A204.1 (cell line): ENCODE data around the gene ACAP2.
A peak's percentile ranks its signal among the peaks of the same experiment; 100 is the strongest.
"Not testable (repeated sequence)": the region's sequence is repeated elsewhere in the genome, so short reads cannot be mapped to it uniquely, and the experiment has no call there.

Source experiments
- FAIRE-seq: peaks from 2 replicates; lab custom pipeline; 2012; peaks lifted over from hg19 to GRCh38; lab: Jason Lieb, UNC

The ACAP2 gene

DNA sequence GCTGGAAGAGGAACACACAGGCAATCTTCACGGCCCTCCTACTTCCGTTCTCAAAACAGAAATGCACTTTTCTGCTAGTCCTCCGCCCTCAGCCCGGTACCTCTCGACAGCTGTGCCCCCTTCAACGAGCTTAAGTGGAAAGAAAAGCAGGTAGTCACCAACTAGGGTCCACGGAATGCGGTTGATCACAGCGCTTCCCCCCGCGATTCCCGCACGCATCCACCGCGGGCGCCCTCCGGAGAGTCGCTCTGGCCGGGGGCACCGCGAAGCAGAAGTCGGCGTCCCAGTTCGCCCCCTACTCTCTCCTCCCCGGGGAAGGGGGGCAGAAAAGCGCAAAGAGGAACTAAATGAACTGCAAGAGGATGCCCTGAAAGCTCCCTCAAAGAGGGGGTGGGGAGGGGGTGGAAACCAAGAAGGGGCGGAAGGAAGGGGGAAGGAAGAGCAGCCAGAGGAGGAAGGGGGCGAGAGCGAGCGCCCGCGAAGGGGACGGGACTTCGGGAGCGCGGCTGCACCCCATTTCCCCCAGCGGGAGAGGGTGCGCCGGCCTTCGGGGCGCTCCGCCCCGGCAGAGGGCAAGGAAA, 738 bp downstream of the ACAP2 start:
- FAIRE-seq, result no peak

DNA sequence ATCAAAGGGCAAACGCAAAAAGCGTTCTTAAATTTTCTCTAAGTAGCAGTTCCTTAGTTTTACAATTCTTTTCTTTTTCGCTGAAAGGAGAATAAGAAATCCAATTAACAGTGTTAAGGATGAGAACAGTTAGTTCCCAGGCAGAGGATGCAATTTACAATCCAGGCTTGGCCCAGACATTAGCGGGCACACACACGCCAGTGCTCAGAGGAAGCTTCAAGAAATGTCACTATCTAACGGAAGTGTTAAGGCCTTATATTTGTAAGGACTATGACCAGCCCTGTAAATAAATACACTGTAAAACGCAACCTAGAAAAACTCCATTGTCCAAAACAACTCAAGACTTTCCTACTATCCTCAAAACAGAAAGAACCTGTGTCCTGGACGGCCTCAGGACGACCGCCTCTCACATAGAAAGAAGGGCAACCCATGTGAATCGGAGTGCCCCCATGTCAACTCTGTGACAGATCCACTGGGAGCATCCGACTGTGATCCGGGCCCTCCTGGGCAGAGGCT, 1.3 kb downstream of the ACAP2 start:
- no peak for FAIRE-seq

DNA sequence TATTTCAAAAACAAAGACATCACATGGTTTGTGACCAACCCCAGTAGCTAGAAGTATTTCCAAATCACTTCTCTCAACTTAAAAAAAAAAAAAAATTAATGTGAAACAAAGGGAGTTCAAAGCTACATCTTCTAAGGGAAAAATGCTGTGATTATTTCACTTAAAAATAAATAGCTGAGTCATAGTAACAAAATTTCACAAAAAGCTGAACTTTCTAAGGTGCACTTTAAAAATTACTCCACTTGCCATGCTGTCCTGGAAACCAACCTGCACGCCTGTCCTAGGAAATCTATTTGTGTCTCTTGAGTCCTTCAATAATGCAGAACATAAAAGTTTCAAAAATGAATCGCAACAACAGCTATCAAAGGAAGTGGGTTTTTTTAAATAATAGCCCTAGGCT, 1.8 kb downstream of the ACAP2 start:
- FAIRE-seq, result peak; percentile 14

DNA sequence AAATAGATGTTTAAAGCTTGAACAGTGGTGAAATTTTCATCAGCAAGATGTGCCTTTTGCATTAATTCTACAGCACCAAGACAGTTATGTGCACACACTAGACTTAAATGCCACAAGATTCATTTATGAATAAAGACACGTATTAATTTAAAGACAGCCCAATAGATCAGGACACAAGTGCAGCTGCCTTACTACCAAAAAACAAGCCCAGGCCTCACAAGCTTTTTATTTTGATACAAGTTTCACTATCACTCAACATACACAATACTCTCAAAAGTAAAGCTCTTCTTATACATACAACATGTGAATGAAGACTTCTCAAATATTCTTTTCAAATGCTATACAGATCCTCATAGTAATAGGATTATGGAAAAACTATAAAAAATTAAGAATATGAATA, 2.4 kb downstream of the ACAP2 start:
- no peak for FAIRE-seq

DNA sequence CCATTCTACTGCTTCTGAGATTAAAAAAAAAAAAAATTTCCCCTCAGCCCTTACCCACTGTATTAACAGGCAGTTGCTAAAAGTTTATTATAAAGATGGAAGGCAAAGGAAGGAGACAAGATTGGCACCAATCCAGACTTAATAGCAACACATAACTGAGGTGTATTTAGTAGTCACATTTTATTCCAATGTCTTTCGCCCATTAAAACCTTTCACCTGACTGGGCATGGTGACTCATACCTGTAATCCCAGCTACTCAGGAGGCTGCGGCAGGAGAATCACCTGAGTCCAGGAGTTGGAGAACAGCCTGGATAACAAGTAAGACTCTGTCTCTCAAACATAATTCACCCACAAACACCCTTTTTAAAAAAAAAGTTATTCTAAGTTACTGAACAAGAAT, 4.4 kb downstream of the ACAP2 start:
- no peak for FAIRE-seq

DNA sequence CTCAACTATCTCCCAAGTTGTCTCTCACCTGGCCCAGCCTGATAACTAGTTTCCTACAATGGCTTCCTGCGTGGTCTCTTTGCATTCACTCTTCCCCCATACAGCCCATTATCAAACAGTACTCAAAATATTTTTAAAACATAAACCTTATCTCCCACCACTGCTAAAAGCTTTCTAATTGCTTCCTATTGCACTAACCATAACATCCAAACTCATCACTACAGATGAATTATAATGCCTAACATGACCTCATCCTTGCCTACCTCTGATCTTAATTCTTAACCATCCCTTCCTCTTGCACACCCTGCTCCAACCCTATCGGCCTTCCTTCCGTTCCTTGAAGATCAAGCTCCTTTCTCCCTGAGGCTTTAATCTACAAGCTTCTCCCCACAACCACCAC, 17.0 kb downstream of the ACAP2 start:
- no peak for FAIRE-seq

DNA sequence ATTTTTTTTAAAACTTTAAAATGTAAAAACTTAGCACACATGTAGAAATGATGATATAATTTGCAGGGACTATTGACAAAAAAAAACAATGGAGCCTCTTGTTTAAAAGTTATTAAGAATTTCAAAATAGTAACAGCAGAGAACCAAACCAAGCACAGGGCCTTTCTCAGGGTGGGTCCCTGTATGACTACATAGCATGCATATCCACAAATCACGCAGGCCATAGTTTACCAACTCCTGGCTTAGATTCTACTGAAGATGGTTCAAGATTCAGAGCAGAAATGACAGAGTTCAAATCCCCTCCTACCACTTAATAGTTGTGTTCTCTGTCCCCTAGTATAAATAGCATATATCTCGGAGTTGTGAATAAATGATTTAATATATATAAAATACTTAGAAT, 19.0 kb downstream of the ACAP2 start:
- no peak for FAIRE-seq

DNA sequence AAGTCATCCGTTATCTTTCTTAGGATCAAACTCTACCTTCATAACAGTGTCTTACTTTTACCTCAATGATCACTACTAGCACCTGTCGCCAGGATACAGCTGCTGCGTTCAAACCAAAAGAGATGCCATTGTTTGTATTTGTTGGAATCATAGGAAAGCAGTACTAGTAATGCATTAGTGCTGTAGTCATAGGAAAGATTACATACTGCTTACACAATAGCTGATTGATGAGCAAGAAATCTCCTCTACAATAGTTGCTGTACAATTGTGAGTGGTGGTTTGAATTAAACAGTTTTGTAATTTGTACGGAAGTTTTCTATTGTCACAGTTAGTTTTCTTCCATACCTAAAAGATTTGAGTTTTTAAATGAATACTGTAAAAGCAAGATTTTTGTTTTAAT, 21.4 kb downstream of the ACAP2 start:
- no peak for FAIRE-seq

DNA sequence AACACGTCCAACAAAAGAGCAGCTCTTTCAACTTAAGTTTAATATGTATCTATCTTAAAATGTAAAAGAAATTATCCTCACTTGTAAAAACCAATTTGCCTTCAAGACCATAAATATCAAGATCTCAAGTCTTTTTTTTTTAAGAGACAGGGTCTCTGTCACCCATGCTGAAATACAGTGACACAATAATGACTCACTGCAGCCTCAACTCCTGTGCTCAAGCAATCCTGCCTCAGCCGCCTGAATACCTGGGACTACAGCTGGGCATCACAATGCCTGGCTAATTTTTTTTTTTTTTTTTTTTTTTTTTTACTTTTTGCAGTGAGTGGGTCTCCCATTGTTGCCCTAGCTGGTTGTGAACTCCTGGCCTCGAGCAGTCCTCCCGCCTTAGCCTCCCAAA, 26.0 kb downstream of the ACAP2 start:
- no peak for FAIRE-seq

DNA sequence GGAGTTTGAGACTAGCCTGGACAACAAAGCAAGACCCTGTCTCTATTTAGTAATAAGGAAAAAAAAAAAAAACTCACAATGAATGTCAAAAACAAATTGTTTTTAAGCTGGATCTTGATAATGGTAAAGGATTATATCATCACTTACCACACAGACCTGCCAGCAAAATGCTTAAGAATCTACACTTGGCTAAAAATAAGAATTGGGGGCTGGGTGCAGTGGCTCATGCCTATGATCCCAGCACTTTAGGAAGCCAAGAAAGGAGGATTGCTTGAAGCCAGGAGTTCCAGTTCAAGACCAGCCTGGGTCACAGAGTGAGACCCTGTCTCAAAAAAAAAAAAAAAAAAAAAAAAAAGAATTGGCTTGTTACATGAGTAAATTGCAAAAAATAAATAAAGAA, 31.0 kb downstream of the ACAP2 start:
- no peak for FAIRE-seq

DNA sequence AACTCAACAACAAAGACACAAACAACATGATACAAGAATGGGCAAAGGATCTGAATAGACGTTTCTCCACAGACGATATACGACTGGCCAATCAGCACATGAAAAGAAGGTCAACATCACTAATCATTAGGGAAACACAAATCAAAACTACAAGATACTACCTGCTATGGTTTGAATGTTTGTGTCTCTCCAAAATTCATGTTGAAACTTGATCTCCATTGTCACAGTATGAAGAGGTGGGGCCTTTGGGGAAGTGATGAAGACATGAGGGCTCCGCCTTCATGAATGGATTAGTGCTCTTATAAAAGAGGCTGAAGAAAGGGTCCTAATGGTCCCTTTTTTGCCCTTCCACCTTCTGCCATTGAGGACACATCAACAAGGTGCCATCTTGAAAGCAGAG, 32.3 kb downstream of the ACAP2 start:
- no peak for FAIRE-seq

DNA sequence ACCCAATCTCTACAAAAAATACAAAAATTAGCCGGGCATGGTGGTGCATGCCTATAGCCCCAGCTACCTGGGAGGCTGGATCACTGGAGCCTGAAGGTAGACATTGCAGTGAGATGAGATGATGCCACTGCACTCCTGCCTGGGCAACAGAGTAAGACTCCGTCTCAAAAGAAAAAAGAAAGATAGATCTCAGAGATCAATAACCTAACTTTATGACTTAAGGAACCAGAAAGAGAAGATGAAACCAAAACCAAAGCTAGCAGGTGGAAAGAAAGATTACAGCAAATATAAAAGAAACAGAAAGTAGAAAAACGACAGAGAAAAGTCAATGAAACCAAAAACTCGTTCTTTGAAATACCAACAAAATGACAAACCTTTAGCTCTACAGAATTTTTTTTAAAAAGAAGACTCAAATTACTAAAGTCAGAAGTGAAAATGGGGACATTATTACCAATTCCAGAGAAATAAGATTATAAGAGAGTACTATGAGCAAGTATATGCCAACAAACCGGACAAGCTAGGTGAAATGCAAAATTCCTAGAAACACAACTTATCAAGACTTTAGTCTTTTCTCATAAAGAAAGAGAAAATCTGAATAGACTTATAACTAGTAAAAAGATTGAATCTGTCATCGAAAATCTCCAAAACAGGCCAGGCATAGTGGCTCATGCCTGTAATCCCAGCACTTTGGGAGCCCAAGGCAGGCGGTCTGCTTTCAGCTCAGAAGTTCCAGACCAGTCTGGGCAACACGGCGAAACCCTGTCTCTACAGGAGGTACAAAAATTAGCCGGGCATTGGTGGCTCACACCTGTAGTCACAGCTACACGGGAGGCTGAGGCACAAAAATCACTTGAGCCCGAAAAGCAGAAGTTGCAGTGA, 35.0 kb downstream of the ACAP2 start:
- no peak for FAIRE-seq

DNA sequence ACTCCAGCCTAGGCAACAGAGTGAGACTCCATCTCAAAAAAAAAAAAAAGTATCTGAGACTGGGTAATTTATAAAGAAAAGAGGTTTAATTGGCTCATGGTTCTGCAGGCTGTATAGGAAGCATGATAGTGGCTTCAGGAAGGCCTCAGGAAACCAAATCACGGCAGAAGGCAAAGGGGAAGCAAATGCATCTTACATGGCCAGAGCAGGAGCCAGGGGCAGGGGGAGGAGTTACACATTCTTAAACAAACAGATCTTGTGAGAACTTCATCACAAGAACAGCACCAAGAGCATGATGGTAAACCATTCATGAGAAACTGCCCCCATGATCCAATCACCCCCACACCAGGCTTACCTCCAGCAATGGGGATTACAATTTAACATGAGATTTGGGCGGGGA, 37.2 kb downstream of the ACAP2 start:
- no peak for FAIRE-seq

DNA sequence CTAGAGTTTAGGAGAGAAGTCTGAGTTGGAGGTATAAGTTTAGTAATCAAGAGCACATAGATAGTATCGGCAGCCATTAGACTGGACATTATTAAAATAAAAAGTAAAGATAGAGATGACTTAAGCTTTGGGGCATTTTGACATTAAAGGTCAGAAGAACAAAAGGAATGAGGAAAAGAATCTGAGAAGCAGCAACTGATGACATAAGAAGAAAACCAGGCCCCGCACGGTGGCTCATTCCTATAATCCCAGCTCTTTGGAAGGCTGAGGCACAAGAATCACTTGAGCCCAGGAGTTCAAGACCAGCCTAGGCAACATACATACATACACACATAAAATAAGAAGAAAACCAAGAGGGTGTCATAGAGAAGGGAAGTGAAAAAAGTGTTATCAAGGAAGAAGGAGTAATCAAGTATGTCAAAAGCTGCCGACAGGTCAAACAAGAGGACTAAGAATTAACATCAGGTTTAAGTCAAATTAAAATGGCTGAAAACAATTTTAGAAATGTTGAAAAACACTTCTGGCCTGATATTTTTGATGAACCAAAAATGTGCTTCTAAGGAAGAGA, 38.9 kb downstream of the ACAP2 start:
- no peak for FAIRE-seq

DNA sequence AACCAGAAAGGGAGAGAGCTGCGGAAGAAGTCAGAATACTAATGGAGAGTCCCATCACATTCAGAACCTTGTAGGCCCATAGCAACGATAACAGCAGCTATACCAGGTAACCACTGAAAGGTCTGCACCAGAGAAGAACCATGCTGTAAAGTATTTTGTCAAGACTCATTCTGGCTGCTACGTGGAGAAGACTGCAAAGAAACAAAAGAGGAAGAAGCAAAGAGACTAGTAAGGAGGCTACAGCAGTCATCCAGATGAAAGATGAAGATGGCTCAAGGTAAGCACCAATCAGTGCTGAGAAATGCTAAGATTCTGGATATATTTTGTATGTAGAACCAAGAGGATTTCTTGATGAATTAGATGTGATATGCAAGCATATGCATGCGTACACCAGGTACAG, 39.6 kb downstream of the ACAP2 start:
- no peak for FAIRE-seq

DNA sequence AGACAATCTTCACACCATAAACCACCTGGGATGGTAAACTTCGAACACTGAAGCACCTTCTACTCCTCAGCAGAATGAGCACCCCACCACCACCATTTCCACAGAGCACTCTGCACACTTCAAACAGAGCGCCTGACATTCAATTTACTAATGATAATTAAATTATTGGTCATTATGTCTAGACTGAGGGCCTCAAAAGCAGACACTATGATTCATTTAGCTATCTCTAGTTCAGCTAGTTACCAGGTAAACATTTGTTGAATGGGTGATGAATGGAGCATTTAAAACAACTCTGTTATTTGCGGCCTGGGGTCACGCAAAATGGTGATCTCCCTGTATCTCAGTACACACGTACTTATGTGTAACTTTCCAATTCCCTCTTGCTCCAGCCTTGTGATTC, 40.9 kb downstream of the ACAP2 start:
- FAIRE-seq, result no peak

DNA sequence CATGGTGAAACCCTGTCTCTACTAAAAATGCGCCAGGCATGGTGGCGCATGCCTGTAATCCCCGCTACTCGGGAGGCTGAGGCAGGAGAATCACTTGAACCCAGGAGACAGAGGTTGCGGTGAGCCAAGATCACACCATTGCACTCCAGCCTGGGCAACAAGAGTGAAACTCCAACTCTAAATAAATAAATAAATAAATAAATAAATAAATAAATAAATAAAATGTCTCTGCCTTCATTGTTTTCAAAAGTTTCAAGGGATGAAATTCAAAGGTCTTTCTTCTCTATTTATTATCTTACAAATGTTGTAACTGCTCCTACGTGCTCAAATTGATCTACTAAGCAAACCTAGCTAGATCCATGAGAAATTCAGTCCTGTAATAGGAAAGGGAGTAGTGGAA, 44.4 kb downstream of the ACAP2 start:
- FAIRE-seq, result not testable (repeated sequence)

DNA sequence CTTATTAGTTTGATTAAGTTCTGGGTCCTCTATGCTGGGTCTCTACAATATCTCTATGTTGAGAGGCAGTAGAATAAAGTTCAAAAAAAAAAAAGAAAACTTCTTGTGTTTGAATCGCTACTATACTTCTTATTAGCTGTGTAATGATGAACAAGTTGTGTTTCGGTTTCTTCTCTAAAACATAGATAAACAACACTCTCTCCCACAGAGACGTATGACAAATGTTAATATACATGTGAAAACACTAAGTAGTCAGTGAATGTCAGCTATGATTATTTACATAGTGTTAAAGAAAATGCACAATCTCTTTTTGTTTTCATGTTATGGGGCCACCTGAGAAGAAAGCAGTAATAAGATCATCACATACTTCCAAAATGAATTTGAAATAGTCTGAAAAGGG, 45.3 kb downstream of the ACAP2 start:
- FAIRE-seq, result no peak

DNA sequence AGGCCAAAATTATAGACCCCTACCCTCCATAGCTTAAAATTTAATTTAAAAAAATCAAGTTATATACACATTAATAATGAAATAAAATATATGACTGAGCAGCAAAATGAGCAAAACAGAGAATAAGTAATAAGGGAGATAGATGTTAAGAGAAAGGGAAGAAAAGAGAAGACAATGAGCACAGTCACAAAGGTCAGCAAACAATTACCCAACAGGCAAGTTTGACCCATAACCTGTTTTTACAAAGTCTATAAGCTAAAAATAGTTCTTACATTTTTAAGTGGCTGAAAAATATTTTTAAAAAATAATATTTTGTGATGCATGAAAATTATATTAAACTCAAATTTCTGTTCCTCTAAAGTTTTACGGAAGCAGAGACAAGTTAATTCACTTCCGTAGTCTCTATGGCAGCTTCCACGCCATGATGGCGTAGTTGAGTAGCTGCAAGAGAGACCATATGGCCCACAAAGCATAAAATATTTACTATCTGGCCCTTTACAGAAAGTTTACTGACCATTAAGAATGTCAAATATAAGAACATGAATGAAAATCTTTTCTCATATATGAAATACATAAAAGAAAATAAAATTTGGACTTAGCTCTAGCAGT, 47.5 kb downstream of the ACAP2 start:
- no peak for FAIRE-seq

DNA sequence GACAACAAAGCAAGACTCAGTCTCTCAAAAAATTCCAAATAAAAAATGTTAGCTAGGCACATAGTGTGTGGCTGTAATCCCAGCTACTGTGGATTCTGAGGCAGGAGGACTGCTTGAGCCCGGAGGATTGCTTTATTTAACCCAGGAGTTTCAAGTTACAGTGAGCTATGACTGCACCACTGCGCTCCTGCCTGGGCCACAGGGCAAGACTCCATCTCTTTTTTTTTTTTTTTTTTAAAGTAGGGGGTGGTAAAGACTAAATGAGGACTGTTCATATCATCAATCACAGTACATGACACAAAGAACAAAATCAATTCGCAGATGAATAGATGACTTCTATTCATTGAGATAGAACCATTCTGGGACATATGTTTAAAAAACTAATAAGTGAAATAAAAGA, 48.1 kb downstream of the ACAP2 start:
- FAIRE-seq, result no peak

DNA sequence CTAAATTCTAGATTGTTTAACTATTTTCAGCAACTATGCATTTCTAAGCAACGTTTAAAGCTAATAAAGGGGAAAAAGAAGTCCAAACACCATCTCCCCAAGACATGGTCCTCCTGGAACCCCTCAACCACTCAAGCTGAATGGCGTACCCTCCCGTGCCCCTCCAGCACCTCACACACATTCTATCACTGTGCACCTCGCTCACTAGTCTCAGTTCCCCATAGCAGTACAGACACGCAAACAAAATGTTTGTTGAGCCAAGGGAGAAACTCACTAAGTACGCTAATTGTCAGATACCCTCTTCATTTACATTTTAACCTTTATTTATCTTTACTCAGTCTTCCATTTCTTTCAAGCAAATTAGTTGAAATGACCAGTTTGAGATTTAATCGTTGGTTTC, 48.8 kb downstream of the ACAP2 start:
- FAIRE-seq, result no peak

DNA sequence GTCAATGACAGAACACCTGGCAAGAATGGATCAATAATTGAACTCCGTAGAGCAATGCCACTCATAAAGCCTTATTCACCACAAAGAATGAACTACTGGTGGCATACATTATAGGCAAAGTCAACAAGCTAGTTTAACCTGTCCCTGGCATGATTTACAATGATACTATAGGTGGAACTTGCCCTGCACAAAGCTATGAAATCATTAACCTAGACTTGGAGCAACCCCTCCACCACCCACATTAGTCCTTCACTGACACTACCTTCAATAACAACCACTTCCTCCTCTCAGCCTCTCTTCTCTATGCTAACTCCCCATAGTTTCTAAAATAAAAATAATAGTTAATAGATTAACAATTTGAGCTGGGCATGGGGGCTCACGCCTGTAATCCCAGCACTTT, 54.4 kb downstream of the ACAP2 start:
- no peak for FAIRE-seq

DNA sequence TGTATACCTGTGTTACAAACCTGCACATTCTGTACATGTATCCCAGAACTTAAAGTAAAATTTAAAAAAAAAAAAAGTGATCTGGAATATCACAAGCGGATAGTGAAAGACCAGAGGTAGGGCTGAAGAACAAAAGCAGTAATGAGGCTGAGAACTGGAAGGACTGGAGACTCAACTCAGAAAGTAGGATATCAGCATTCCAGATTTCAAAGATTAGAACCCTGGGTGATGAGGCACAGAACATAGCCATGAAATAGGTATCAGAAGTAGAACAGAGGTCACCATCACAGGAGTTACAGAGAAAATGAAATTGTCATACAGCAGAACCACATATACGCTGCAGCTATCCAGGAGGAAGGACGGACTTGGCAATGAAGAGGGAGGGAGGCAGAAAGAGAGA, 56.1 kb downstream of the ACAP2 start:
- FAIRE-seq, result no peak
